ENCODE results near the gene NIPBL.
"Not testable (repeated sequence)": the region's sequence is repeated elsewhere in the genome, so short reads cannot be mapped to it uniquely, and the experiment has no call there.

Gene NIPBL, protein sequence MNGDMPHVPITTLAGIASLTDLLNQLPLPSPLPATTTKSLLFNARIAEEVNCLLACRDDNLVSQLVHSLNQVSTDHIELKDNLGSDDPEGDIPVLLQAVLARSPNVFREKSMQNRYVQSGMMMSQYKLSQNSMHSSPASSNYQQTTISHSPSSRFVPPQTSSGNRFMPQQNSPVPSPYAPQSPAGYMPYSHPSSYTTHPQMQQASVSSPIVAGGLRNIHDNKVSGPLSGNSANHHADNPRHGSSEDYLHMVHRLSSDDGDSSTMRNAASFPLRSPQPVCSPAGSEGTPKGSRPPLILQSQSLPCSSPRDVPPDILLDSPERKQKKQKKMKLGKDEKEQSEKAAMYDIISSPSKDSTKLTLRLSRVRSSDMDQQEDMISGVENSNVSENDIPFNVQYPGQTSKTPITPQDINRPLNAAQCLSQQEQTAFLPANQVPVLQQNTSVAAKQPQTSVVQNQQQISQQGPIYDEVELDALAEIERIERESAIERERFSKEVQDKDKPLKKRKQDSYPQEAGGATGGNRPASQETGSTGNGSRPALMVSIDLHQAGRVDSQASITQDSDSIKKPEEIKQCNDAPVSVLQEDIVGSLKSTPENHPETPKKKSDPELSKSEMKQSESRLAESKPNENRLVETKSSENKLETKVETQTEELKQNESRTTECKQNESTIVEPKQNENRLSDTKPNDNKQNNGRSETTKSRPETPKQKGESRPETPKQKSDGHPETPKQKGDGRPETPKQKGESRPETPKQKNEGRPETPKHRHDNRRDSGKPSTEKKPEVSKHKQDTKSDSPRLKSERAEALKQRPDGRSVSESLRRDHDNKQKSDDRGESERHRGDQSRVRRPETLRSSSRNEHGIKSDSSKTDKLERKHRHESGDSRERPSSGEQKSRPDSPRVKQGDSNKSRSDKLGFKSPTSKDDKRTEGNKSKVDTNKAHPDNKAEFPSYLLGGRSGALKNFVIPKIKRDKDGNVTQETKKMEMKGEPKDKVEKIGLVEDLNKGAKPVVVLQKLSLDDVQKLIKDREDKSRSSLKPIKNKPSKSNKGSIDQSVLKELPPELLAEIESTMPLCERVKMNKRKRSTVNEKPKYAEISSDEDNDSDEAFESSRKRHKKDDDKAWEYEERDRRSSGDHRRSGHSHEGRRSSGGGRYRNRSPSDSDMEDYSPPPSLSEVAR (N-terminal part only)

DNA sequence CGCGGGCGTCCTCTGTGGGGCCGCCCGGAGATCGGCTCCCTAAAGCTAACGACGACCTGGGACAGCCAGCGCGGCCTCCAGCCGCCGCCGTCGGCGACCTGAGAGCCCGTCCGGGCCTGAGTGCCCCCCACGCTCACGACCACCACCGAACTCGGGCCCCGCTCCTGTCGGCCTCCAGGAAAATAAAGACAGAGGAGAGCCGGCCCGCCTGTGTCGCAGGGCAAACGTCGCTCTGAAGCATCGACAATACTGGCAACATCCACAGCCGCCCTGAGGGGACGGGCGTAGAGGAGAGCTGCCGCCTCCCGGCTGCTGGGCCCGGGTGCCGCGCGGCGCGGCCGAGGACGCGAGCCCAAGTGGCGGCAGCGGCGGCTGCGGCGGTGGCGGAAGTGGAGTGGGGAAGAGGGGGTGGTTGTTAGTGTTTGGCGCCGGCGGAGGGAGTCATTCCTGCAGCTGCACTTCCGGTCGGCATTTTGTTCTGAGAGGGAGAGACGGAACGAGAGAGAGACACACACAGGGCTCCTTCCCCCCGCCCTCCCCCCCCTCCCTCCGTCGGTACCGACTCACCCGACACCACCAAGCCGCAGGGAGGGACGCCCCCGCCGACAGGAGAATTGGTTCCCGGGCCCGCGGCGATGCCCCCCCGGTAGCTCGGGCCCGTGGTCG lies at the start of gene NIPBL:
Gene NIPBL (plus strand): TSS at position 471 of the 666 bp plus-strand sequence. CDS start 76,928 bp downstream, outside the sequence.
- peak; percentile 94 for DNase-seq (ENCODE audit: low spot score)

DNA sequence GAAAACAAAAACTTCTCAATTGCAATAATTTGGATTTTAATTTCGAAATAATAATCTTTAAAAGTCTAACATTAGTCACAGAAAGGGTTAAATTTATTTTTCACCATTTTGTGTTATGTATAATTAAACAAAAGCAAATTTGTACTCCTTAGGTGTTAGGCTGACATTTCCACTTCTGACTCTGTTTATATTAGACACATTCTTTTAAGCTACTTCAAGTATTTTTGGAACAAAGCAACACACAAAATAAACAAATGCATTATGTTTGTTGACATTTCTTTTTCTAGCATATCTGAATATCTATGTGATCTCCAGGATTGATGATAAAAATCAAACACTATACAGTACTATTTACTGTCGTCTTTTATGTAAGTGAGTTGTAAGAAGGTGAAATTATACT lies 44.3 kb upstream of the NIPBL start:
- DNase-seq (ENCODE audit: low spot score) = no peak

DNA sequence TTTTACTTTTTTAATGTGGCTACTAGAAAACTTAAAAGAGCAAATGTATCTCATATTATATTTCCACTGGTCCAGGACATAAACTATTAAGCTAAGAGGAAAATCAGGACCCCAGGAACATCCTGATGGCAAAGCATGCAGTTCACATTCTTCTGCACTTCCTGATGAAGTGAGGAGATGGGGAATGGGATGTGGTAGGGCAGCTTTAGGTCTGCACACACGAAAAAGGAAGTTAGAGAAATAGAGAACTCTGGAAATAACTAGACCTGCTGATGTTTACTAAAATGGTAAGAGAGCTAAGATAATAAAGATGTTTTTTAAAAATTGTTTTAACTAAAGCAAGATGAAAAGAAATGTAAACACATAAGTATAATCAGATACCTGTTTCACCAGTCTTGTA lies 39.7 kb upstream of the NIPBL start:
- DNase-seq (ENCODE audit: low spot score) = peak; percentile 15

DNA sequence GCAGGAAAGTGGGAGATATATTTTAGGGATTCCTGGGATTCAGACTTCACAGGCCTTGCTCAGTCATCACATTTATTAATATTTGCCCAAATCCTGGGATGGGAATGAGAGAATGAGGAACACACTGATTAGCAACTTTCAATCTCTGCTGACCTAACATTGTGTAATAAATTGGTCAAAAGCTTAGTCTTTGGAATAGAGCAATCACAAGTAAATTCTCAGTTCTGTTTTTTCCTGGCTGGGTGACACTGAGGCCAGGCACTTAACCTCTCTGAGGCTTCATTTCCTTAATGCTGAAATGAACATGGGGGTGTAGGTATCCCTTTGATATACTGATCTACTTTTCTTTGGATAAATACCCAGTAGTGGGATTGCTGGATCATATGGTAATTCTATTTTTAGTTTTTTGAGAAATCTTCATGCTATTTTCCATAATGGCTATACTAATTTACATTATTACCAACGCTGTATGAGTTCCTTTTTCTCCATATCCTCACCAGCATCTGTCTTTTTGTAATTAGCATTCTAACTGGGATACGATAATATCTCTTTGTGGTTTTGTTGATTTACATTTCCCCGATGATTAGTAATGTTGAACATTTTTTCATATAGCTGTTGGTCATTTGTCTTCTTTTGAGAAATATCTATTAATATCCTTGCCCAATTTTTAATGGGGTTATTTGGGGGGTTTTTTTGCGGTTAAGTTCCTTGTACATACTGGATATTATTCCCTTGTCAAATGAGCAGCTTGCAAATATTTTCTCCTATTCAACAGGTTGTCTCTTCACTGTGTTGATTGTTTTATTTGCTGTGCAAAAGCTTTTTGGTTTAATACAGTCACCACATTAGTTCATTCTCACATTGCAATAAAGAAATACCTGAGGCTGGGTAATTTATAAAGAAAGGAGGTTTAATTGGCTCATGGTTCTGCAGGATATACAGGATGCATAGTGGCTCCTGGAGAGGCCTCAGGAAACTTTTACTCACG lies 36.8 kb upstream of the NIPBL start:
- no peak for DNase-seq (ENCODE audit: low spot score)

DNA sequence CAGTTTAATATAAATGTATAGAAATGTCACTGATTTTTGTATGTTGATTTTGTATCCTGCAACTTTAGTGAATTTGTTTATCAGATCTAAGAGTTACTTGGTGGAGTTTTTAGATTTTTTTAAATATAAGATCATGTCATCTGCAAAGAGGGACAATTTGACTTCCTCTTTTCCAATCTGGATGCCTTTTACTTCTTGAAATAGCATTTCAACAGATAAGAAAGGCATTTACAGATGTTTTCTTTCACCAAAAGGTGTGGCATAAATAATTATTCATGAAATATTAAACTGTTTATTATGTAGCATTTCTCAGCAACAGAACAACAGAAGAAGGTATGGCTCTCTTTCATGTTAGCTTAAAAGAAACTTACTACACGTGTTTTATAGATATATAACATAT lies 34.9 kb upstream of the NIPBL start:
- DNase-seq (ENCODE audit: low spot score) = no peak

DNA sequence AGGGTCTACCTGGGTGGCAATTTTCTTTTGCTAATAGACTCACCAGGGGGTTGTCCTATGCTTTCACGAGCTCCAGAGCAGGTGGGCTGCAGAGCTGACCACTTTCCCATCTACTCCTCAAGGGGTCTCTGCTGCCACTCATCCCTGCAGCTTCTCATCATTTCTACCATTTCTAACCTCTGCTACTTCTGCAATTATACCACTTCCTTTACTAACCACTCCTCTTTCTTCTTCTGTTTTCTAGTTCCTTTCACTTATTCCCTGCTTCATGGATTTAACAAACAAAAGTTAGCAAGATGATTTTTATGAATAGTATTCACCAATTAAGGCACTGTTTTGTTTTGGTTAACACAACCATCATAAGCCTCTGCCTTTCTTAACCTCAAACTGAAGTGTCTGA lies 34.5 kb upstream of the NIPBL start:
- no peak for DNase-seq (ENCODE audit: low spot score)

DNA sequence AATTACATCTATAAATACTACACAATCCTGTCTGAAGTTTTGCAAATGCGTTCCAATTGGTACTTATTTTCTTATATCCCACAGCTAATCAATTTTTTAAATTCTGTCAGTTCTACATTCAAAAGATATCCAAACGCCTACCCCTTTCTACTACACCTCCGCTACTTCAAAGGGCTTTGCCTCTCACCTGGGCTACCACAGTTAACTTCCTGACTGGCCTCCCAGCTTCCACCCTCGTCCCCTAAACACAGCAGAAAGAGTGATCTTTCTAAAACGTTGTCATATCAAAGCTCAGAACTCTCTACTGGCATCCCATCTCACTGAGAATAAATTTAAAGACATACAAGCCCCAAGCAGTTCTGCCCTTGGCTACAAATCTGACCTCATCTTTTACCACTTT lies 32.3 kb upstream of the NIPBL start:
- DNase-seq (ENCODE audit: low spot score) = no peak

DNA sequence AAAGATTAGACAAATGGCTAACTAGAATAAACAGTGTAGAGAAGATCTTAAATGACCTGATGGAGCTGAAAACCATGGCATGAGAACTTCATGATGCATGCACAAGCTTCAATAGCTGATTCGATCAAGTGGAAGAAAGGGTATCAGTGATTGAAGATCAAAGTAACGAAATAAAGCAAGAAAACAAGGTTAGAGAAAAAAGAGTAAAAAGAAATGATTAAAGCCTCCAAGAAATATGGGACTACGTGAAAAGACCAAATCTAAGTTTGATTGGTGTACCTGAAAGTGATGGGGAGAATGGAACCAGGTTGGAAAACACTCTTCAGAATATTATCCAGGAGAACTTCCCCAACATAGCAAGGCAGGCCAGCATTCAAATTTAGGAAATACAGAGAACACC lies 28.0 kb upstream of the NIPBL start:
- DNase-seq (ENCODE audit: low spot score) = not testable (repeated sequence)

DNA sequence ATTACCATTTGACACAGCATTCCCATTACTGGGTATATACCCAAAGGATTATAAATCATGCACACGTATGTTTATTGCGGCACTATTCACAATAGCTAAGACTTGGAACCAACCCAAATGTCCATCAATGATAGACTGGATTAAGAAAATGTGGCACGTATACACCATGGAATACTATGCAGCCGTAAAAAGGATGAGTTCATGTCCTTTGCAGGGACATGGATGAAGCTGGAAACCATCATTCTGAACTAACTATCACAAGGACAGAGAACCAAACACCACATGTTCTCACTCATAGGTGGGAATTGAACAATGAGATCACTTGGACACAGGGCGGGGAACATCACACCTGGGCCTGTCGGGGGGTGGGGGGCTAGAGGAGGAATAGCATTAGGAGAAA lies 23.7 kb upstream of the NIPBL start:
- not testable (repeated sequence) for DNase-seq (ENCODE audit: low spot score)

DNA sequence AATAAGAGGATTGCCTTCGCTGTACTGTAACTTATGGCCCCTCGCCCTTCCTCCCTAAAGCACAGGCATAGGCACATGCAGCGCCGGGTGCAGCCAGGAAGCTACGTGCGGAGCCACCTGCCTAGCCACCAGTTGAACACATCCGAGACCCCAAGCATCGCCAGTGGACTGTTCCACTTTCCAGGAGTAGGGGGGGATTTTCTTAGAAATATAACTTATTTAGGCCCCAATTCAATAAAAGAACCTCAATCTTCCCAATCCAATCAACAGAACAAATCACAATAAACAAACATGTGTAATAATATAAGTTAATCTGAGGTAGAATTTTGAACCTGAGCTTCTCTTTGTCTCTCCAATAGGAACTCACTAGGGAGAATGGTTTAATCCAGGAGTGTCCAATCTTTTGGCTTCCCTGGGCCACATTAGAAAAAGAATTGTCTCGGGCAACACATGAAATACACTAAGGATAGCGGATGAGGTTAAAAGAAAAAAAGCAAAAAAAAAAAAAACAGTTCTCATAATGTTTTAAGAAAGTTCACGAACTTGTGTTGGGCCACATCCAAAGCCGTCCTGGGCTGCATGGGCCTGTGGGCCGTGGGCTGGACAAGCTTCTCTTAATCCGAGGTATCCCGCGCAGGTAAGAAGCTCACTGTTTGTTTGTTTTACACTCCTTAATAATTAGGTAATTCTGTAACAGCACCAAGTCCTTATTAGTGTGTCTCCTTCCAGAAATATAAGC lies 22.0 kb upstream of the NIPBL start:
- DNase-seq (ENCODE audit: low spot score) = no peak

DNA sequence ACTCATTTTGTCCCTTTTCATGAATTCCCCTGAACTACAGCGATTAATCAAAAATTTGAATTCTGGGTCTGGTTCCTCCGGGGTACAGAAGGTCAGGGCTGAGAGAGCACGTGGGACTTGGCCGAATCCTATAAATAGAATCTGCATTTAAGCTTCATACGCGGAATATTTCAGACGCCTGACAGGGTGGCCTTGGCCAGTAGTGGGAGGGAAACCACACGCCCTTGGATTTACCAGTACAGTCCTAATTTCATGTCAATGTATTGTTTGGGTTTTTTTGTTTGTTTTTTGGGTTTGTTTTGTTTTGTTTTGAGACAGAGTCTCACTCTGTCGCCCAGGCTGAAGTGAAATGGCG lies 21.5 kb upstream of the NIPBL start:
- no peak for DNase-seq (ENCODE audit: low spot score)

DNA sequence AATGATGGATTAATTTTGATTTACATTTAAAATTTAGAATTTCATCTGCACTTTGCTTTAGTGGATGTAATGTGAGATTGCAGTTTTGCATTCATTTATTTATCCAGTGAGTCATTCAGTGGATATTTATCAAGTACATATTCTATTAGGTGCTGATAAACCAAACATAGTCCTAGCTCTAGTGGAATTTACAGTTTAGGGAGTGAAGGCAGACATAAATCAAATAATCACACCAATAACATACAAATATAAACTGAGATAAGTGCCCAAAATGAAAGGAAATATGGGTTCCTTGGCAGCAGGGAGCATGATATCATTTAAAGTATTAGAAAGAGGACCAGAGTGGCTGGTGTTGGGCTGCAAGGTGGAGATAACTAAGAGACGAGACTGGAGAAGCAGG lies 14.7 kb upstream of the NIPBL start:
- no peak for DNase-seq (ENCODE audit: low spot score)

DNA sequence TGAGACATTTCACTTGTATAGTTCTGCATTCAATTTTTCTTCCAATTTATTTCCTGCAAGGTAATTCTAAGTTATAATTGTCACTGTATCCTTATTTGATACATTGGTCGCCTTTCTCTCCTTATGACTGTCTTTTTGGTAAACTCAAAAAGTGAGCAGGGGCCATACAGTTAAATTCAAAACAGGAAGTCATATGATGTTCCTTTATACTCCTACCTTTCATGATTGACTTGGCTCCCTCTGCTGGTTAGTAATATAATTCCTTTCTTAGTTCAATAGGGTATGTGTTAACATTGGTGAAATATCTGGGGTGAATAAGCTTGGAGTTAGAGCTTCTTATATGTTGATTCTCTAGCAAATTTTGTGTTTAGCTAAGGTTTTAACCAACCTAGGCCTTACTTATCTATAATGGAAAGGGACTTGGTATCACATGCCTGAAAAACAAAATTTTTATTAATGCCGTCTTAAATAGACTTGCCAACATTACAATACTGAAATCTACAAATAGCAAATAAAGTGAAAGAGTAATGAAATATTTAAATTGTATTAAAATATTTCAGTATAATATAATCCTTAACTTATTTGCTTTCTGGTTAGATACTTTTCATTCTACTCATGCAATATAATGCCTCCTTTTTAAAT lies 6.0 kb upstream of the NIPBL start:
- peak; percentile 27 for DNase-seq (ENCODE audit: low spot score)

DNA sequence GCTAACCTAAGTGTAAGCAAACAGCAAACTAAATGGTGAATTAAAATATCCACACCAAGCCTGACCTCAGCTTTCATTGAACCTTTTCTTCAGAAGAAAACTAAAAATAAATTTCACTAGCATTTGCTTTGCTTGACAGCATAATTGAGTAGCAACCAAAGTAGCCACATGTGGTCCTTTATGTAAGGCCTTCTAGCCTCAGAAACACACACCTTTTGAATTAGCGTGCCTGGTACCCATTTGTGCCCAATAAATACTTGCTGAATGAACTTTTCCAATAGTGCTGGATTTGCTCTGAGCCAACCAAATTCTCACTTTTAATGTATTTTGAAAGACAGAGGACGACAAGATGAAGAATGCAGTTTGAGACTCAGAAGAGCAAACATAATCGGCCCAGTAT lies 2.1 kb upstream of the NIPBL start:
- no peak for DNase-seq (ENCODE audit: low spot score)

DNA sequence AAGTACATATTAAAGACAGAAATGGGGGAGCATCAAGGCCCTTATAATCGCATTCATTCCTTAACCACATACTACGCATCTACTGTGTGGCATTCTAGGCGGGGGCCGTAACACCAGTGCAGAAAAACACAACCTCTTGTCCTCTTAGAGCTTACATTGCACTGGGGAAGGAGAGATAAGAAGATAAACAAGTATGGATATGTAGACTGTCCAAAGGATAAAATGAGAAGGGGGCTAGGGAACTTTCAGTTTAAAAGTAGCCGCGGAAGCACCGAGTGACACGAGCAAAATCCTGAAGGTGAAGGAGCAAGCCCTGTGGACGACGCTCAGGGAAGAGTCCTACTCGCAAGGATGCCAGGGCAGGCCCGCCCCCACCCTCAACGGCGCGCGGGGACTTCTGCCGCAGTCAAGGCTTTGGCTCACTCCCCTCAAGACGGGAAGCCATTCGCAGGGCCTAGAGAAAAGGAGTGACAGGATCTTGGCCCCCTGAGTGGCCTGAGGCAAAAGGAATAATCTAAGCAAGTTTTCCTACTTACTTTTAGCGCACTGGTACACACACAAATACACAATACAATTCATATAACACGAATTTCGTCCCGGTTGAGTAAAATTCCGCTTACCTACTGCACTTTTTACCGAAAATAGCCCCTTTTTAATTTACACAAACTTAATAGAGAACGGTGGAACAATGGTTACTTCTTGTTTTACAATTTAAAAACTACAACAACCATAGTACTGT lies 1.3 kb upstream of the NIPBL start:
- peak; percentile 48 for DNase-seq (ENCODE audit: low spot score)

DNA sequence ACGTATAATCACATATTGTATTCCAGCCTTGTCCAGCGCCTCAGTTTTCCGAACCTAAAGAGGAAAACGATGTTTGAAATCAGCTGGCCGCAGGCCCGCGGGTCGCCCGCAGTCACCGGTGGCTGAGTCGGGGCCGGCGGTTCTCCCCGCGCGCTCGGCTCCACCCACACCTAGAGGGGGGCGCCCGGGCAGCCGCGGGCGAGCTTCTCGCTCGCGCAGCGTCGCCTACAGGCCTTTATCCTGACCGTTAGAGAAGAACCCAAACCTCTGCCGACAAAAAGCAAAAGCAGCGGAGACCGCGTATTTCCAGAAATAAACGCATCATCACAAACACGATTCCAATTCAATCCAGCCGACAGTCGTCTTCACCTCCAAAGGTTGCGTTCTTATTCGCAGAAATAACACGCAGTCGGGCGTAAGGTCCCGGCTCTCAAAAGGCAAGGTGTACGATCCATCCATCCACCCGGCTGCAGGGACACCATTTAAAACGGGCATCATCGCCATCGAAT lies 725 bp upstream of the NIPBL start:
- peak; percentile 84 for DNase-seq (ENCODE audit: low spot score)

DNA sequence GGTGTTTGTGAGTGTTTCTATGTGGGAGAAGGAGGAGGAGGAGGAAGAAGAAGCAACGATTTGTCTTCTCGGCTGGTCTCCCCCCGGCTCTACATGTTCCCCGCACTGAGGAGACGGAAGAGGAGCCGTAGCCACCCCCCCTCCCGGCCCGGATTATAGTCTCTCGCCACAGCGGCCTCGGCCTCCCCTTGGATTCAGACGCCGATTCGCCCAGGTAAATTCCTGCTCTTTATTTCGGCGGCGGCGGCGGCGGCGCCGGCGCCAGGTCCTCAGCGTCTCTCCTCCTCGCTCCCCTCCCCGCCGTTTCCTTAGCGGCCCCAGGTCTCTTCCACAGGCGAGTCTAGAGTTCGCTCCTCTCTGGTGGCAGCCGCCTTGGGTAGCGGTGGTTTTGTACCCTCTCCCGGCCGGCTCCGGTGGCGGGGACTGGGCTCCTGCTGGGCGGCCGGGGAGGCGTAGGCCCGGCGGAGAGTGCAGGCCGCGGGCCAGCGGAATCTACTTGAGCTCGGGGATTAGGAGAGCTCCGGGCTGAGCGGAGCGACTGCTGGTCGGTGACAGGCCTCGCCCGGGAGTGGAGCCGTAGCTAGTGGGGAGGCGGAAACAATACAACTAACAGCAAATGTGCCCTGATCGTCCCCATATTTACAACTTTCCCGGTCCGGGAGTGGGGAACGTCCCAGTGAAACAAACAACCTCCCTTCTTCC lies 547 bp downstream of the NIPBL start:
- peak; percentile 77 for DNase-seq (ENCODE audit: low spot score)
